Activated CD4-positive, alpha-beta memory T cell treated with anti-CD3 and anti-CD28 coated beads, Interleukin-2, amount 10 ng/mL, durations not matched to agents 7 days and 5 days (primary cell): Measurements from ENCODE around the gene GON4L. TPM values are rescaled to one million over a fixed set of nuclear protein-coding genes. Genes with fewer than 3 reads are reported as not detected.
"Not testable (repeated sequence)": the region's sequence is repeated elsewhere in the genome, so short reads cannot be mapped to it uniquely, and the experiment has no call there.

Experiments
- CTCF ChIA-PET: fragments of 350-600 bp; sonication (Branson Sonifier 250); formaldehyde crosslinking; loops from one replicate; lab custom pipeline; 2021; ENCODE audit warnings: antibody characterized with exemption, inconsistent platforms; lab: Charles Lee
- POLR2A ChIA-PET: fragments of 350-600 bp; sonication (Branson Sonifier 250); formaldehyde crosslinking; loops from one replicate; lab custom pipeline; 2021; ENCODE audit warnings: antibody characterized with exemption; lab: Charles Lee
- DNase-seq: peaks from one replicate; pipeline ENCODE4 v3.0.0-alpha.2; 2020
- H3K27ac Mint-ChIP-seq: one replicate; pipeline ENCODE4 v1.8.0; 2021; ENCODE audit warnings: mild to moderate bottlenecking, mixed read lengths
- H3K27me3 Mint-ChIP-seq: one replicate; pipeline ENCODE4 v1.8.0; 2021; ENCODE audit warnings: mixed read lengths
- H3K36me3 Mint-ChIP-seq: one replicate; pipeline ENCODE4 v1.8.0; 2021; ENCODE audit warnings: low read depth, mixed read lengths
- H3K4me1 Mint-ChIP-seq: one replicate; pipeline ENCODE4 v1.8.0; 2021; ENCODE audit warnings: mixed read lengths
- H3K4me3 Mint-ChIP-seq: one replicate; pipeline ENCODE4 v1.8.0; 2021; ENCODE audit warnings: mild to moderate bottlenecking, mixed read lengths
- H3K9me3 Mint-ChIP-seq: one replicate; pipeline ENCODE4 v1.8.0; 2021; ENCODE audit warnings: mixed read lengths
- total RNA-seq, 2 experiments: library from RNA; stranded (reverse); gene quantifications; one replicate each; pipeline ENCODE4 v1.2.3, GENCODE V29; 2021

GON4L gene
- total RNA-seq, 2 experiments from 2014 or later: 76.4 to 76.6 TPM

GRCh38 chr1:155760751-155761475, 96.1 kb downstream of the GON4L start:
- Mint-ChIP-seq H3K9me3 (no peaks in the 10 kb centered on the region), H3K27me3 (no peaks in the 10 kb centered on the region), H3K4me1 (no peaks in the 10 kb centered on the region), H3K27ac (no peak overlapping the region), H3K36me3 (peaks cover 59% of the 10 kb centered on the region), H3K4me3 (no peak overlapping the region)
- ChIA-PET POLR2A (no interaction called here), CTCF (interaction anchor here (0.5 to 0.7 kb wide), 2 partner anchors 13 to 45 kb away, joined by 3 to 4 read pairs; no protein-coding TSS in a partner anchor)
- DNase-seq: no peak

DNA sequence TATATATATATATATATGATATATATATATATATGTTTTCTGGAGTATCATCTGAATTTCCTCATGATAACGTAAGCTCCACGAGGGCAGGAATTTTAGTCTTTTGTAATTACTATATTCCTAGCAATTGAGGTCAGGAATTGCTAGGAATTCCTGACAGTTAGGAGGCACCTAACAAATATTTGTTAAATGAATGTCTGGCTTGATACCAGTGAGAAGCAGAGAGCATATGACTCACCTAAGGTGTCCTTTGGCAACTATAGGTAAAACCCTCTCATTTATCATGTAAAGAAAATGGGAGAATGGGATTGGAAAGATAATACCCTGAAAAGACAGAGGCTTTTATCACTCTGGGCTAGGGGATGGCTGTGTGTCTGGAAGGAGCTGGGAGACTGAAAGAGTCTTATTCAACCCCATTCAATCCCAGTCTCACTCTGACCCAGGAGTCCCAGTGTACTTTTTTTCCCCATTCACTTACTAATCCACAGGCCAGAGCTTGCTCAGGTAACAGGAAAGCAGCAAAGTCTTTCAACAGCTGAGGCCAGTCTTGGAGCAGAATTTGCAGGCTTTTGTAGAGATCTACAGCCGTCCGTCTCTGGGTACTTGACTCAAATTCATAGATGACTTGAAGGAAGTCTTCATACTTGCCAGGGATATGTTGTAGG, 96.9 kb downstream of the GON4L start:
- no peak overlapping the region for H3K27ac Mint-ChIP-seq
- CTCF ChIA-PET: interaction anchor here (0.5 kb wide), 1 partner anchor 46 kb away, joined by 4 read pairs; no protein-coding TSS in a partner anchor

DNA sequence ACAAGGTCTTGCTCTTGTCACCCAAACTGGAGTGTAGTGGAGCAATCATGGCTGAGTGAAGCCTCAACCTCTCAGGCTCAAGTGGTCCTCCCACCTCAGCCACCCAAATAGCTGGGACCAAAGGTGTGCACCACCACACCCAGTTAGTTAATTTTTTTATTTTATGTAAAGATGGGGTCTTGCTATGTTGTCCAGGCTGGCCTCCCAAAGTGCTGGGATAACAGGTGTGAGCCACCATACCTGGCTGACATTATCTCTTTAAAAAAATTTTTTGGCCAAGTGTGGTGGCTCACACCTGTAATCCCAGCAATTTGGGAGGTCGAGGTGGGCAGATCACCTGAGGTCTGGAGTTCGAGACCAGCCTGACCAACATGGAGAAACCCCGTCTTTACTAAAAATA, 98.0 kb downstream of the GON4L start:
- H3K36me3 Mint-ChIP-seq: peaks cover 60% of the 10 kb centered on the region
- CTCF ChIA-PET, H3K27ac Mint-ChIP-seq, POLR2A ChIA-PET, H3K9me3 Mint-ChIP-seq, H3K27me3 Mint-ChIP-seq, H3K4me1 Mint-ChIP-seq, DNase-seq, H3K4me3 Mint-ChIP-seq: not testable (repeated sequence)

More for the DNA sequence above, 96.9 kb downstream of the GON4L start:
- H3K27me3 Mint-ChIP-seq: no peaks in the 10 kb centered on the region
- POLR2A ChIA-PET: no interaction called here
- no peak for DNase-seq
- H3K9me3 Mint-ChIP-seq: no peaks in the 10 kb centered on the region
- H3K4me3 Mint-ChIP-seq: no peak overlapping the region
- peaks cover 59% of the 10 kb centered on the region for H3K36me3 Mint-ChIP-seq
- no peaks in the 10 kb centered on the region for H3K4me1 Mint-ChIP-seq

GRCh38 chr1:155748141-155748540, 108.9 kb downstream of the GON4L start:
- H3K36me3 Mint-ChIP-seq: peaks cover 35% of the 10 kb centered on the region
- not testable (repeated sequence) for H3K4me3 Mint-ChIP-seq

DNA sequence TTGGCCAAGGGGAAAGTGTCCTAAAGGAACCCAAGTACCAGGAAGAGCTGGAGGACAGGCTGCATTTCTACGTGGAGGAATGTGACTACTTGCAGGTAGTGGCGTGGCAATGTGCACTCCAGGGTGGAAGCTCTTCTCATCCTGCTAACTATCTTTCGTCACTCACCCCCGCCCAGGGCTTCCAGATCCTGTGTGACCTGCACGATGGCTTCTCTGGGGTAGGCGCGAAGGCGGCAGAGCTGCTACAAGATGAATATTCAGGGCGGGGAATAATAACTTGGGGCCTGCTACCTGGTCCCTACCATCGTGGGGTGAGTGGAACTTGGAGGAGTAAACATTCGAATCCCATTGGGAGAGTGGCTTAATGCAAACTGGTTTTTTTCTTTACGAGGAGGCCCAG, 109.4 kb downstream of the GON4L start:
- Mint-ChIP-seq H3K36me3 (peaks cover 33% of the 10 kb centered on the region), H3K4me1 (peaks cover 13% of the 10 kb centered on the region)
- H3K27ac Mint-ChIP-seq, H3K9me3 Mint-ChIP-seq, H3K27me3 Mint-ChIP-seq, CTCF ChIA-PET, POLR2A ChIA-PET, H3K4me3 Mint-ChIP-seq, DNase-seq: not testable (repeated sequence)

More at GRCh38 chr1:155748141-155748540, 108.9 kb downstream of the GON4L start:
- H3K27me3 Mint-ChIP-seq, H3K27ac Mint-ChIP-seq, CTCF ChIA-PET, DNase-seq, H3K9me3 Mint-ChIP-seq, POLR2A ChIA-PET: not testable (repeated sequence)
- H3K4me1 Mint-ChIP-seq: peaks cover 13% of the 10 kb centered on the region

GRCh38 chr1:155745284-155746228, 111.5 kb downstream of the GON4L start:
- POLR2A ChIA-PET: interaction anchor here (0.6 to 1.4 kb wide), 7 partner anchors 9 to 537 kb away, joined by 3 to 8 read pairs (median 3); partner anchors contain the start of genes SMG5 and SYT11

GRCh38 chr1:155744711-155745283, 112.2 kb downstream of the GON4L start:
- ChIA-PET CTCF (interaction anchor here (0.6 to 1.1 kb wide), 3 partner anchors 16 to 494 kb away, joined by 4 to 5 read pairs (median 4); no protein-coding TSS in a partner anchor), POLR2A (interaction anchor here (0.6 to 1.4 kb wide), 7 partner anchors 10 to 538 kb away, joined by 3 to 8 read pairs (median 3); partner anchors contain the start of genes SMG5 and SYT11)
- peaks cover 13% of the 10 kb centered on the region for H3K4me1 Mint-ChIP-seq
- H3K27ac Mint-ChIP-seq: peak overlapping the region; percentile 84
- peak overlapping the region; percentile 85 for H3K4me3 Mint-ChIP-seq
- no peaks in the 10 kb centered on the region for H3K27me3 Mint-ChIP-seq
- DNase-seq: no peak
- H3K9me3 Mint-ChIP-seq: no peaks in the 10 kb centered on the region
- peaks cover 13% of the 10 kb centered on the region for H3K36me3 Mint-ChIP-seq

More at GRCh38 chr1:155745284-155746228, 111.5 kb downstream of the GON4L start:
- H3K9me3 Mint-ChIP-seq, H3K27me3 Mint-ChIP-seq: not testable (repeated sequence)
- Mint-ChIP-seq H3K36me3 (peaks cover 15% of the 10 kb centered on the region), H3K4me1 (peaks cover 13% of the 10 kb centered on the region), H3K4me3 (peak overlapping the region; percentile 85), H3K27ac (peak overlapping the region; percentile 84)
- CTCF ChIA-PET: interaction anchor here (0.6 to 1.1 kb wide), 3 partner anchors 17 to 495 kb away, joined by 4 to 5 read pairs (median 4); no protein-coding TSS in a partner anchor
- peak; percentile 93 for DNase-seq

GRCh38 chr1:155741908-155742307, 115.1 kb downstream of the GON4L start:
- Mint-ChIP-seq H3K27me3 (no peaks in the 10 kb centered on the region), H3K4me3 (no peak overlapping the region), H3K9me3 (no peaks in the 10 kb centered on the region), H3K36me3 (peaks cover 9% of the 10 kb centered on the region), H3K4me1 (peaks cover 2% of the 10 kb centered on the region), H3K27ac (no peak overlapping the region)
- ChIA-PET CTCF (no interaction called here), POLR2A (no interaction called here)
- DNase-seq: no peak

DNA sequence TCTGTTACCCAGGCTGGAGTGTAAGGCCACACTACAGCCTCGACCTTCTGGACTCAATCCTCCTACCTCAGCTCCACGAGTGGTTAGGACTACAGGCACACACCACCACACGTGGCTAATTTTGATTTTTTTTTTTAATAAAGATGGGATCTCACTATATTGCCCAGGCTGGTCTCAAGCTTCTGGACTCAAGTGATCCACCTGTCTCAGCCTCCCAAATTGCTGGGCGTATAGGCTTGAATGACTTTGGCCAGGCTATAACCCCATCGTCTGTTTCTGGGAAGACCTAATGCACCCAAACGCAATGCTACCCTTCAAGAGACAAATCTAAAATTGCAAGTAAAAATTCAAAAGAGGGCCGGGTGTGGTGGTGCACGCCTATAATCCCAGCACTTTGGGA, 116.0 kb downstream of the GON4L start:
- H3K27me3 Mint-ChIP-seq: no peaks in the 10 kb centered on the region
- H3K27ac Mint-ChIP-seq: no peak overlapping the region
- DNase-seq: no peak
- H3K36me3 Mint-ChIP-seq: peaks cover 17% of the 10 kb centered on the region
- no peak overlapping the region for H3K4me3 Mint-ChIP-seq
- H3K4me1 Mint-ChIP-seq: peaks cover 2% of the 10 kb centered on the region
- ChIA-PET POLR2A (no interaction called here), CTCF (interaction anchor here (0.8 kb wide), 1 partner anchor 12 kb away, joined by 4 read pairs; no protein-coding TSS in a partner anchor)
- H3K9me3 Mint-ChIP-seq: no peaks in the 10 kb centered on the region

DNA sequence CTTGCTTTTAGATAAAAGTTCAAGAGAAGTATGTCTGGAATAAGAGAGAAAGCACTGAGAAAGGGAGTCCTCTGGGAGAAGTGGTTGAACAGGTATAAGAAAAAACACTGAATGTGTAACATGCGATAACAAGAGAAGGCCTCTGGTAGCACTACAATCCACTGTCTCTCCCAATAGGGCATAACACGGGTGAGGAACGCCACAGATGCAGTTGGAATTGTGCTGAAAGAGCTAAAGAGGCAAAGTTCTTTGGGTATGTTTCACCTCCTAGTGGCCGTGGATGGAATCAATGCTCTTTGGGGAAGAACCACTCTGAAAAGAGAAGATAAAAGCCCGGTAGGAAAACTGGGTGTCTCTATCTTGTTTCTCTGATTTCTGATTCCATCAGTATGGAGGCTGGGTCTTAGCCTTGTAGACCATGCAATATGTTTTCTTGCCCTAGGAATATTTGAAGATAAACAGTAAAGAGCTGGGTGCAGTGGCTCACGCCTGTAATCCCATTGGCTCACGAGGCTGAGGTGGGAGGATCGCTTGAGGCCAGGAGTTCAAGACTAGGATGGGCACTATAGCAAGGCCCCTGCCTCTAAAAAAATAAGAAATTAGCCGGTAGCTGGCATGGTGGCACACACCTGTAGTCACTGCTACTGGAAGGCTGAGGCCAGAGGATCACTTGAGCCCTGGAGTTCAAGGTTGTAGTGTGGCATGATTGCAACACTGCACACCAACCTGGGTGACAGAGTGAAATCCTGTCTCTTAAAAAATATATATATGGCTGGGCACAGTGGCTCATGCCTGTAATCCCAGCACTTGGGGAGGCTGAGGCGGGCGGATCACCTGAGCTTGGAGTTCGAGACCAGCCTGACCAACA, 127.7 kb downstream of the GON4L start:
- H3K9me3 Mint-ChIP-seq: no peaks in the 10 kb centered on the region
- peaks cover 45% of the 10 kb centered on the region for H3K36me3 Mint-ChIP-seq
- peak; percentile 38 for DNase-seq
- ChIA-PET POLR2A (interaction anchor here (0.6 kb wide), 1 partner anchor 50 kb away, joined by 3 read pairs; no protein-coding TSS in a partner anchor), CTCF (interaction anchor here (0.7 to 2.5 kb wide), 8 partner anchors 12 to 164 kb away, joined by 3 to 8 read pairs (median 3); no protein-coding TSS in a partner anchor)
- no peak overlapping the region for H3K27ac Mint-ChIP-seq
- no peaks in the 10 kb centered on the region for H3K27me3 Mint-ChIP-seq
- no peak overlapping the region for H3K4me3 Mint-ChIP-seq
- H3K4me1 Mint-ChIP-seq: no peaks in the 10 kb centered on the region

- no peak overlapping the region for H3K4me3 Mint-ChIP-seq
- H3K36me3 Mint-ChIP-seq: peaks cover 28% of the 10 kb centered on the region
- H3K4me1 Mint-ChIP-seq: no peaks in the 10 kb centered on the region
- H3K27me3 Mint-ChIP-seq: no peaks in the 10 kb centered on the region
- ChIA-PET CTCF (interaction anchor here (1.2 kb wide), 1 partner anchor 9 kb away, joined by 3 read pairs; no protein-coding TSS in a partner anchor), POLR2A (interaction anchor here (1.0 kb wide), 1 partner anchor 16 kb away, joined by 3 read pairs; no protein-coding TSS in a partner anchor)
- no peak overlapping the region for H3K27ac Mint-ChIP-seq
- H3K9me3 Mint-ChIP-seq: no peaks in the 10 kb centered on the region
- DNase-seq: no peak
Observed at GRCh38 chr1:155725142-155725541, 131.9 kb downstream of the GON4L start.
